GM12873 (cell line): ENCODE measurements around the gene CEP72.

Experiments
- TF ChIP-seq, protein P1 (sequence below): IDR thresholded peaks from 2 replicates; pipeline ENCODE4 v1.5.1; 2012; ENCODE audit warnings: low read depth, mild to moderate bottlenecking, moderate library complexity, low read length, control low read depth; ENCODE audit not compliant: insufficient read depth; ENCODE audit errors: missing control alignments

CEP72 gene

DNA sequence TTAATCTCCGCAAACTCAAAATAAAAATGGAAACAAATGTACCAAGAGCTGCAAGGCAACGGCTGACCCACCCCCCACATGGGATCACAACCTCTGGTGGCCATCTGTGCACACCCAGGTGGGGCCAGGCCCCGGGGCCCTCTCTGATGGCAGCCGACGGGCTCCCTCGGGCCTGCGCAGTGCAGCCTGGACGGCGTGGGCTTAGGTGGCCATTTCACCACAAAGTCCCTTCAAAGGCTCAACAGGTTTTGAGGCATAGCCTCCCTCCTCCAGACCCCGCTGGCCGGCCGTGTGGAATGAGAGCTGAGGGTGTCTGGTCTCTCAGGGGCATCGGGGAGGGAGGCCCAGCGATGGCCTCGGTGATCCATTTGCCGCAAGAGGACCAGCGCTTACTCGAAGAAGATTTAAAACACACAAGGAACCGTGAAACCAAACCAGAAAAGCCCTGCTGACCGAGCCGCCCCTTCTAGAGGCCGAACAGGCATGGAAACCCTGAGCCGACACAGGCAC lies 42.7 kb upstream of the CEP72 start:
- TF ChIP-seq, protein P1, sequence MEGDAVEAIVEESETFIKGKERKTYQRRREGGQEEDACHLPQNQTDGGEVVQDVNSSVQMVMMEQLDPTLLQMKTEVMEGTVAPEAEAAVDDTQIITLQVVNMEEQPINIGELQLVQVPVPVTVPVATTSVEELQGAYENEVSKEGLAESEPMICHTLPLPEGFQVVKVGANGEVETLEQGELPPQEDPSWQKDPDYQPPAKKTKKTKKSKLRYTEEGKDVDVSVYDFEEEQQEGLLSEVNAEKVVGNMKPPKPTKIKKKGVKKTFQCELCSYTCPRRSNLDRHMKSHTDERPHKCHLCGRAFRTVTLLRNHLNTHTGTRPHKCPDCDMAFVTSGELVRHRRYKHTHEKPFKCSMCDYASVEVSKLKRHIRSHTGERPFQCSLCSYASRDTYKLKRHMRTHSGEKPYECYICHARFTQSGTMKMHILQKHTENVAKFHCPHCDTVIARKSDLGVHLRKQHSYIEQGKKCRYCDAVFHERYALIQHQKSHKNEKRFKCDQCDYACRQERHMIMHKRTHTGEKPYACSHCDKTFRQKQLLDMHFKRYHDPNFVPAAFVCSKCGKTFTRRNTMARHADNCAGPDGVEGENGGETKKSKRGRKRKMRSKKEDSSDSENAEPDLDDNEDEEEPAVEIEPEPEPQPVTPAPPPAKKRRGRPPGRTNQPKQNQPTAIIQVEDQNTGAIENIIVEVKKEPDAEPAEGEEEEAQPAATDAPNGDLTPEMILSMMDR = no peak

DNA sequence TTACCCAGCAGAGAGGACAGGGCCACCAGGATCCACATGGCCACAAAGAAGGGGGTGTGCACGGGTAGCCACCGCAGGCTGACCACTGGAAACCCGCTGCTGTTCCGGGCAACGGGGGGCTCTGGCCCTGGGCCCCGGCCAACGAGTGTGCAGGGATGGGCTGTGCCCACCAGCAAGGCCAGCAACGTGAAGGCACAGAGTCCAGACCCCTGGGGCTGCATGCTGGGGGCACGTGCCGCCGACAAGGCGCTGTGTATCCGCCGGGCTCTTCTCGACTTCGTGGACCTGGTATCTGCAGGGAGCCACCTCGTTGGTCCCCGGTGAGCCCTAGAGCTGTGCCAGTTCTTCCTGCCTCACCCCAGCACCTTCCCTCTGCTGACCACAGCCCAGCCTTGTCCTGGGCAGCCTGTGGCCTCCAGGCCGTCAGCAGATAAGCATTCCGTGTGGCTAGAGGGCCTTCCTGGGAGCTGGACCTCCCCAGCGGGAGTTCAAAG lies 42.2 kb upstream of the CEP72 start:
- TF ChIP-seq, protein P1 = no peak

DNA sequence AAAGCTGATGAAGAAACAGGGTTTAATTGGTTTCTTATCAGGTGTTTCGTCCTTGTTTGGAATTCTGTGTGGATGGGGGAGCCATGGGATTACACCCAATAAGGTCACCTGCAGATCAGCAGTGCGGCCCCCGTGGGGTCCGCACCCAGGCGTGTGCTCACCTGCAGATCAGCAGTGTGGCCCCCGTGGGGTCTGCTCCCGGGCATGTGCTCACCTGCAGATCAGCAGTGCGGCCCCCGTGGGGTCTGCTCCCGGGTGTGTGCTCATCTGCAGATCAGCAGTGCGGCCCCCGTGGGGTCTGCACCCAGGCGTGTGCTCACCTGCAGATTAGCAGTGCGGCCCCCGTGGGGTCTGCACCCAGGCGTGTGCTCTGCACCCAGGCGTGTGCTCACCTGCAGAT lies 41.7 kb upstream of the CEP72 start:
- TF ChIP-seq, protein P1 = no peak

DNA sequence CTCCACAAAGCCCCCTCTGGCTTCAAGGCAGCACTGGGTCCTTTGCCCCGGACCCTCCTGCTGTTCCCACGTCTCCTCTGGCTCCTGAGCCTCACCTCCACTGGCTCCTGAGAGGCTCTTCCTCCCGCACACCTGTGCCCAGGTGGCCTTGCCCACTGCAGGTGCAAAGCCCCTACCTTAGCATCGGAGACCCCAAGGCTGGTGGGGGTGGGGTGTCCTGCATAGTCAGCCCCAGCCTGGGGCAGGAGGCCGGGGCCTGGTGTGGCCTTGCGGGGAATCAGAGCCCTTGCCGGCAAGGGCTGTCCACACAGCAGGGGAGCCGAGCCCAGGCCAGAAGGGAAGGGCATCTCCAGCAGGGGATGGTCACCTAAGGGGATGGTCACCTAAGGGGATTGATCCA lies 41.3 kb upstream of the CEP72 start:
- TF ChIP-seq, protein P1 = no peak

DNA sequence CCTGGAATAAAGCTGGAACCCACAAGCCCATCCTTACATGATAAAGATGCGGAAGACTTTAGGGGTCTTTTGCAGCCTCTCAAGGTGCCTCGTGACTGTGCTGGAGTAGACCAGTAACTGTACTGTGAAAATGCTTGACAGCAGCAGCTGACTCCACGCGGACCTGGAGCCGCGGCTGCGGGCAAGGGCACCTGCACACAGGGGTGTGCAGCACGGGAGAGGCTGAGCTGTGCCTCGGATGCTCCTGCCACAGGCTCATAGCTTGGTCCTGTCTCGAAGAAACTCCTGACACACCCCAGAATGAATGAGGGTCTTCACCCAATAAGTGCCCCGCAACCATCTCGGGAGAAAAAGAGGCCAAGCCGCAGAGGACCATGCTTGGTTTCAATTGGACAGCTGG lies 40.3 kb upstream of the CEP72 start:
- TF ChIP-seq, protein P1 = no peak

DNA sequence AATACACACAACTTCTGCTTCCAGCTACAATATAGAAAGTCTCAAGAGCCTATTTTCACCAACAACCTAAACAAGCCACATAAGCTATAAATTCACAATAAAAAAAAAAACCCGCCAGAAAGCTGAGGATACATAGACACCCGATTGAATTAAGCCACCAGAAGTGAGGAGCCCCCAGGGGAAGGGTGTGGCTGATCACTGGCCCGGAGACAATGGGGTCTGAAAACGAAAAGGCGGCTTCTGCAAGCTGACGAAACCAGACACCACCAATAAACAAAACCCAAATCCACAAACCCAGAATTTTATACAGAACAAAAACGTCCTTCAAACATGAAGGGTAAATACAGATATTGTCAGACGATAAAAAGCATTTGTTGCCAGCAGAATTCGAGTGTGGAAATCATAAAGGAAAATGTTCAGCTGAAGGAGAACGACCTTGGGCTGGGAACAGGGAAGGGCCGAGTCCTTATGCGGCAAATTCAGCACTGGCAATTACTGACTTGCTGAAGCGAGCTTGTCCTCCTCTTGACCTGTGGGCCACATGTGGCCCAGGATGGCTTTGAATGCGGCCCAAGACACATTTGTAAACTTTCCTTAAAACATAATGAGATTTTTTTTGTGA lies 39.6 kb upstream of the CEP72 start:
- TF ChIP-seq, protein P1 = no peak

DNA sequence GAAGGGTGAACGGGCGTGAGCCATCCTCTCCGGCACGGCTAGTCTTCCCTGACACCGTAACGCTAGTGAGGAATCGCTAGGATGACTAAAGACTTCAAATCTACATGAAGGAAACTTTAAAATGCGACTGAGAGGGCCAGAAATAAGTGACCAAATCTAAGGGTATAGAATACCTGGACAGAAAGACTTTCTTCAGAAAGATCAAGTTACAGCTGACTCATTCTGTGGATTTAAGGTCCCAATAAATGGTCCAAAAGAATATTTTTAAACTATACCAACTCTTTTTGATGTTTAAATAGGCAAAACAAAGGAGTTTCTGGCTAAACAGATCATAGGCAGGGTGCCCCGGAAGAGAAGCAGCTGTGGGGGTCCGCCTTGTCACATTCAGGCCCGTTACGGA lies 38.9 kb upstream of the CEP72 start:
- TF ChIP-seq, protein P1 = no peak

DNA sequence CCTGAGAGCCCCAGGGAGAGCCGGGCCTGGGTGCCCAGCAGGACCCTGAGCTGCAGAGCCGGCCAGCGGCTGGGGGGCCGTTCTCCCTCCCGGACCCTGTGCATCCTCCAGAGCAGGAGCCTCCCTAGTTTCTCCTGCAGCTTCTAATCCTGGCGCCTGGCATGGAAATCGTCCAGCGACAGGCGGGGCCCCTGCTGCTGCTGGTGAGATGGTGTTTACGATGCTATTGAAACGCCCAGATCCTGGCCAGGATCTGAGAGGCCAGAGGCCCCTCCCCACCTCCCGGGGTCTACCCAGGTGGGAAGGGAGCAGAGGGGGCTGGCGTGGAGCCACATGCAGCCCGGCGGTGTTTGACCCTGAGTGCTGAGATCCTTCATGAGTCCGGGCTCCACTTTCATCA lies 38.2 kb upstream of the CEP72 start:
- TF ChIP-seq, protein P1 = no peak
